DND-41 (cell line): Measurements from ENCODE around the gene LSM4.

Experiments
- CTCF ChIP-seq: IDR thresholded peaks from 2 replicates; pipeline ENCODE4 v1.5.1; 2012; ENCODE audit warnings: borderline replicate concordance, low read length, moderate library complexity, mild to moderate bottlenecking; ENCODE audit not compliant: poor library complexity, severe bottlenecking; ENCODE audit errors: extremely low read depth
- EZH2 ChIP-seq: IDR thresholded peaks from 3 replicates; pipeline ENCODE4 v1.6.1; 2012; ENCODE audit warnings: borderline replicate concordance, low read depth, mild to moderate bottlenecking, moderate library complexity, low read length, inconsistent platforms; ENCODE audit not compliant: severe bottlenecking

GRCh38 chr19:18294467-18294864 is 28.4 kb downstream of the LSM4 start:
- TF ChIP-seq CTCF (no peak), EZH2 (no peak)
